Measurements from ENCODE around the gene GBF1.
"Not testable (repeated sequence)": the region's sequence is repeated elsewhere in the genome, so short reads cannot be mapped to it uniquely, and the experiment has no call there.

GBF1 gene

GRCh38 chr10:102234888-102235597 is 10.3 kb upstream of the GBF1 start:
- DNase-seq, result no peak

GRCh38 chr10:102235598-102235920 is 9.8 kb upstream of the GBF1 start:
- DNase-seq, result no peak

GRCh38 chr10:102236006-102236405 is 9.3 kb upstream of the GBF1 start:
- no peak for DNase-seq

GRCh38 chr10:102237711-102238252 is 7.5 kb upstream of the GBF1 start:
- no peak for DNase-seq

- no peak for DNase-seq
Measured at GRCh38 chr10:102240467-102241031, 4.8 kb upstream of the GBF1 start.

GRCh38 chr10:102241032-102241443 is 4.3 kb upstream of the GBF1 start:
- no peak for DNase-seq

- peak; percentile 77 for DNase-seq
Measured at GRCh38 chr10:102241444-102242117, 3.8 kb upstream of the GBF1 start, which contains the start of gene PITX3. TSS of gene PITX3 (minus strand) at chr10:102241512. CDS start at chr10:102232080, 9,432 bp downstream.

GRCh38 chr10:102242118-102242485 is 3.2 kb upstream of the GBF1 start:
- no peak for DNase-seq

GRCh38 chr10:102243309-102243708 is 2.0 kb upstream of the GBF1 start:
- DNase-seq, result no peak

- DNase-seq, result no peak
Measured at GRCh38 chr10:102245932-102246251, 560 bp downstream of the GBF1 start.

- no peak for DNase-seq
Measured at GRCh38 chr10:102246261-102246660, 929 bp downstream of the GBF1 start.

- DNase-seq, result no peak
Measured at GRCh38 chr10:102247734-102248133, 2.4 kb downstream of the GBF1 start.

GRCh38 chr10:102252508-102252907 is 7.2 kb downstream of the GBF1 start:
- DNase-seq, result not testable (repeated sequence)

GRCh38 chr10:102254426-102254825 is 9.1 kb downstream of the GBF1 start:
- DNase-seq, result no peak

- no peak for DNase-seq
Measured at GRCh38 chr10:102255404-102255803, 10.1 kb downstream of the GBF1 start.

- no peak for DNase-seq
Measured at GRCh38 chr10:102261196-102261595, 15.9 kb downstream of the GBF1 start.

GRCh38 chr10:102261842-102262241 is 16.5 kb downstream of the GBF1 start:
- DNase-seq, result no peak

GRCh38 chr10:102262744-102263370 is 17.5 kb downstream of the GBF1 start:
- DNase-seq, result no peak

- no peak for DNase-seq
Measured at GRCh38 chr10:102264371-102264770, 19.0 kb downstream of the GBF1 start.

- DNase-seq, result no peak
Measured at GRCh38 chr10:102266670-102267069, 21.3 kb downstream of the GBF1 start.

GRCh38 chr10:102267748-102268147 is 22.4 kb downstream of the GBF1 start:
- no peak for DNase-seq

- no peak for DNase-seq
Measured at GRCh38 chr10:102268375-102268888, 23.1 kb downstream of the GBF1 start.

GRCh38 chr10:102269017-102269416 is 23.7 kb downstream of the GBF1 start:
- no peak for DNase-seq

Data from activated gamma-delta T cell (primary cell).